Stromal cell of bone marrow (primary cell): ENCODE data around the gene L3MBTL1.

ENCODE experiments used
- DNase-seq: peaks from one replicate; pipeline ENCODE4 v3.0.0-alpha.2; 2012; ENCODE audit warnings: low read depth

The L3MBTL1 gene

DNA sequence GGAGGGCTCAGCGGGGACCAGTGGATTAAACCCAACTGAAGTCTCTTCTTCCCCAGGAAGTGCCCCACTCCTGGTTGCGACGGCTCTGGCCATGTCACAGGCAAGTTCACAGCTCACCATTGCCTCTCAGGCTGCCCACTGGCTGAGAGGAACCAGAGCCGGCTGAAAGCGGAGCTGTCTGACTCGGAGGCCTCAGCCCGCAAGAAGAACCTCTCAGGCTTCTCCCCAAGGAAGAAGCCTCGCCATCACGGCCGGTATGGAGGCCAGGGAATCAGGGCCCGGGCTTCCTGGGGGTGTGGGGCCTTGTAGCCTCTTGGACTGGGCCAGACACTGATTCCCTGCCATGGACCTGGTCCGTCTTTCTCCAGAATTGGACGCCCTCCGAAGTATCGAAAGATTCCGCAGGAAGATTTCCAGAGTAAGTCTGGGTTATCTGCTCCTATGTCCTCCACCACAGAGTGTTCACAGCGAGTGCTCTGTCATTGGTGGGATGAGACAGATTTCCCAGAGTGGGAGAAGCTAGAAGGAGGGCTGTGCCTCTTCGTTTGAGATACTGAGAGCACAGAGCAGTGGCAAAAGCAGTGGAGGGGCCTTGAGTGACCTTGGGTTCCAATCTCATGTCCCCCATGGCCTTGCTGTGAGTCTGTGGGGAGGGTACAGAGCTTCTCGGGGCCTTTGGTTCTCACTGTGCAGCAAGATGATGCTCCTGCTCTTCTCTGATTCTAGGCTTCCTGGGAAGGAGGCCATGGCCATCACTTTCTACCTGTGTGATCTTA, 28.7 kb downstream of the L3MBTL1 start:
- no peak for DNase-seq

GRCh38 chr20:43536817-43537440, 29.4 kb downstream of the L3MBTL1 start:
- no peak for DNase-seq

DNA sequence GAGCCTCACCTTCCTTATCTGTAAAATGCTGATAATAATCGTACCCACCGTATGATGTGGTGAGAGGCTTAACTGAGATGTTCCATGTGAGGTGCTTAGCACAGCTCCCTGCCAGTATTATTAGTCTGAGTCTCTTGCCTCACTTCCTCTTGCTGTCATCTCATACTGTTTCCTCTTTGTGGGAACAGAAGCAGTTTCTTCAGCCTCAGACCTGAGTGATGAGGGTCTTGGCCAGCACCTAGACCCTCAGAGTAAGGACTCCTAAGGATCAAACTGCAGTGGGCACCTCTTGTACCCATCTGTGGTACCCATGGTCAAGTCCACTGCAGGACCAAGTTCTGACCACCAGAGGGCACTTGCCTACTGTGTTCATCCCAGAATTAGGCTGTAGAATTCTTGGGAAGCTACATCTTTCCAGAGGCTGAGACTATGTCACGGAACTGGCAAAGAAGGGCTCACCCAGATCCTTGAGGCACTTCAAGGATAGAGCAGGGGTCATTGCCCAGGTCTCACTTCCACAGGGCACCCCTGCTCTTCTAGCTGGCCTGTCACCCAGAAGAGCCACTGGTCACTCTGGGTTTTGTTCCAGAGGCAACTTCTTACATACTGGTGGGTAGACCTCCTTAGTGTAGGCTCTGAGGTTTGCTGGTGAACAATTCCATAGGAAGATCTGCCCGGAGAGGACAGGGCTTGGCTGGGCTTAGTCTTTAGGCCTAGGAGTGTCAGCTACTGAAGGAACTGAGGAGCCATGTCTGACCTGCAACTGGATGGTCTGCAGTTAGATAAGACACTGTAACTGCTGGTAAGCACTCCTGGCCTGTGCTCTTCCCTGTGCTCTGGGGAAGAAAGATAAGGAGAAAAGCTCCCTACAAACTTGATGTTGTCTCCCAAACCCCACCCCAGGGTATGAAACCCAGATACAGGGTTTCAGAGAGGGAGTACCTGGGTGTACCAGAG, 30.7 kb downstream of the L3MBTL1 start:
- DNase-seq = peak; percentile 45

GRCh38 chr20:43538878-43539700, 31.6 kb downstream of the L3MBTL1 start:
- DNase-seq = no peak

DNA sequence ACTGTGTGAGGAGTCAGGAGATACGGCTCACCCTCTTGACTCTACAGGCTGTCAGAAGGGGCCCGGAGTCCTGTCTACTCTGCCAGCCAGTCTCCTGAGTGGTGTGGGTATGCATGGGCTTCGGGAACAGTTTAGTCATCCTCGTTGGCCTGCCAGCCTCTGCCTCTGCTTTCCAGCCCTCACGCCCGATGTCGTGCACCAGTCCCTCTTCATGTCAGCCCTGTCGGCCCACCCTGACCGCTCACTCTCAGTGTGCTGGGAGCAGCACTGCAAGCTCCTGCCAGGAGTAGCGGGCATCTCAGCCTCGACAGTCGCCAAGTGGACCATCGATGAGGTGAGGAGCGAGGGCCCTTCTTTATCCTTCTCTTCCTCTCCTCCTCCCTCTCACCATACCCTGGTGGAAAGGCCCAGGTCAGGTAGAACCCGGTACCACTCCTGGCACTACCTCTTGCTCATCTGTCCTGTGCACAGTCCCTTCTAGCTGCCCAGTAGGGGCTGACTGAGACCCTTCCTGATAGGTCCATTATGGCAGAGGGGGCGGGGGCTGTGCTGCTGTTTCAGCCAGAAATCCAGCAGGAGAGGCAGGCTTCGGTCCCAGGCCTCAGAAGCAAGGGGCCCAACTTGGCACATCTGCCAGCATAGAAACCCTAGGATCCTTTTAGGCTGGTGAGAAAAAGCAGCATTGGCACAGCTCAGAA, 32.6 kb downstream of the L3MBTL1 start:
- no peak for DNase-seq

DNA sequence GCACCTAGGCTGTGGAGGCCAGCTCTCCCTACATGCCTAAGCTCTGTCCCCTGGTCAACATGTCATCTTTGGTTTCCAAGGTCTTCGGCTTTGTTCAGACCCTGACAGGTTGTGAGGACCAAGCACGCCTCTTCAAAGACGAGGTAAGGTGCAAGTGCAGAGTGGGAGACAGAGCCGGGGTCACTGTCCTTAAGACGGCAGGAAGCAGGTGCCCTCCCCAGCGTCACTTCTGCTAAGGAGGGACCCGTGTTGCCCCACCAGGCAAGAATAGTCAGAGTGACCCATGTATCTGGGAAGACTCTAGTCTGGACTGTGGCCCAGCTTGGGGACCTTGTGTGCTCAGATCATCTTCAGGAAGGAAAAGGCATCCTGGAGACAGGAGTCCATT, 33.2 kb downstream of the L3MBTL1 start:
- DNase-seq = no peak

GRCh38 chr20:43541214-43541613, 33.7 kb downstream of the L3MBTL1 start:
- no peak for DNase-seq

GRCh38 chr20:43542161-43542560, 34.7 kb downstream of the L3MBTL1 start:
- DNase-seq = no peak

- no peak for DNase-seq
These were observed 35.2 kb downstream of the L3MBTL1 start for GRCh38 chr20:43542674-43543073.

GRCh38 chr20:43543138-43543537, 35.6 kb downstream of the L3MBTL1 start:
- no peak for DNase-seq

- DNase-seq = no peak
These were observed 37.0 kb downstream of the L3MBTL1 start for GRCh38 chr20:43544501-43544900.

- DNase-seq = no peak
These were observed 38.5 kb downstream of the L3MBTL1 start for GRCh38 chr20:43545837-43546578.

GRCh38 chr20:43548273-43548880, 40.9 kb downstream of the L3MBTL1 start:
- no peak for DNase-seq

DNA sequence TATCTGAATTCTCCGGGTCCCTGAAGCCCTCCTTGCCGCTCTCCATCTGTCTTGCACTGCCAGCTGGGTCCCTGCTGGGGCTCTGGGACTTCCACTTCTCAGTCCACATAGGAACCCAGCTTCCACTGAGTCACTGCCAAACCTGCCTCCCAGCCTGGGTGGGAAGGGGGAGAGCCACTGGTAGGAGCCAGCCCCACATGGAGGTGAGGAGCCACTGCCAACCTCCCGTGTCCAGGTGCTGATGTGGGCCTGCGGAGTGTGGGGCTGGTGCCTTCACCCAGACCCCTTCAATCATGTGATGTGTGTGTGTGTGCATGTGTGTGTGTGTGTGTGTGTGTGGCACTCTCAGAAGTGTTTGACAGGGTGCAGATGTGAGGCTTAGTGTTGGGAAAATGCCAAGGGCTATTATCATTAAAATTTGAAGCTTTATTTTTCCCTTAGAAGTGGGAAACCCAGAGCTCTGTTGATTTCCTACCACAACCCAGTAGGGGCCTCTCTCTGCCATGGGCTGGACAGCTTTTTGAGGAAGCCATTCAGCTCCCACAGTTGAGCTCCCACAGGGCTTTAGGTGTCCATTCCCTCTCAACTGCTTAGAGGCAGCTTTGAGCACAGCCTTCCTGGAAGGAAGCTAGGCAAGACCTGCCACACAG, 42.0 kb downstream of the L3MBTL1 start:
- DNase-seq = no peak

DNA sequence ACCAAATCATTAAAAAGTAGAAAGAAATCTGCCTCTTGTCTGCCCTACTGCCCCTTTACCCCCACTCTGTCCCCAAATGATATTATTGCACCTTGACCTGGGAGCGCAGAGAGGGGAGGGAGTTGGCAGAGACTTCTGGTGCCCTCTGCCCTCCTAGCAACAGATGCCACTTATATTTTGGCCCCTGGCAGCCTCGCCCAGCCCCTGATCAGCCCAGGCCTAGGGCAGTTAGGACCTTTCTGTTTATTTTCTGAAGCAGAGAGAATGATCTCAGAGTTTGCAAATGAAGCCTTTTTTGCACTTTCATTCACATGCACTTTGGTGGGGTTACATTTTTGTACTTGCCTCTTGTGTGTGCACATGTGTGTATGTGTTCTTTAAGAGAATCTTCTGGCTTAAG, 43.0 kb downstream of the L3MBTL1 start:
- no peak for DNase-seq

- no peak for DNase-seq
These were observed 46.9 kb downstream of the L3MBTL1 start for GRCh38 chr20:43554369-43554768.

- DNase-seq = no peak
These were observed 51.1 kb downstream of the L3MBTL1 start, which contains the start of gene SGK2 for GRCh38 chr20:43558412-43559146. SGK2 (plus strand) TSS chr20:43559027; CDS start chr20:43566496, 7,469 bp downstream.

- no peak for DNase-seq
These were observed 51.9 kb downstream of the L3MBTL1 start for GRCh38 chr20:43559147-43559987.
